ENCODE results near the gene CAMTA1.

GRCh38 chr1:7007902-7008301, 222.6 kb downstream of the CAMTA1 start:
- TF ChIP-seq CTCF (optimal IDR thresholded peaks at IDR 0.05 in 1 of 3, IDR thresholded peaks at IDR 0.05 in 1 of 3, conservative IDR thresholded peaks at IDR 0.05 in 1 of 3; ENCODE audit: extremely low read depth in 1 of 3, insufficient read depth in 2 of 3, low read length in 3 of 3), result no peak
- no peak for TF ChIP-seq EZH2 (IDR thresholded peaks at IDR 0.05; ENCODE audit: low read length)

All from keratinocyte (primary cell).